C4-2B (cell line): ENCODE data around the gene GPR42.

ENCODE experiments used
- CTCF ChIP-seq: fragments of 450-650 bp; conservative IDR thresholded peaks from 2 replicates; pipeline ENCODE4 v1.5.1; 2017; ENCODE audit warnings: mild to moderate bottlenecking
- ZFX ChIP-seq: fragments of 450-650 bp; IDR thresholded peaks from 2 replicates; pipeline ENCODE4 v1.6.1; 2017

GRCh38 chr19:35340431-35340830 lies 30.4 kb upstream of the GPR42 start:
- no peak for TF ChIP-seq CTCF
- TF ChIP-seq ZFX, result no peak
